Bronchial epithelial cell (primary cell): ENCODE measurements around the gene RD3L. TPM values are rescaled to one million over a fixed set of nuclear protein-coding genes. Genes with fewer than 3 reads are reported as not detected.
A peak's percentile ranks its signal among the peaks of the same experiment; 100 is the strongest.

Experiments used
- DNase-seq: peaks from one replicate; pipeline ENCODE4 v3.0.0-alpha.2; 2010; ENCODE audit warnings: low read depth
- FAIRE-seq: peaks from 2 replicates; lab custom pipeline; 2011; peaks lifted over from hg19 to GRCh38; lab: Jason Lieb, UNC
- H3K27me3 ChIP-seq: 2 replicates; pipeline ENCODE4 v1.5.1; 2011; ENCODE audit warnings: low read length; ENCODE audit not compliant: control insufficient read depth, insufficient read depth
- H3K36me3 ChIP-seq: 2 replicates; pipeline ENCODE4 v1.5.1; 2011; ENCODE audit warnings: low read length; ENCODE audit not compliant: control insufficient read depth, insufficient read depth
- H3K4me3 ChIP-seq: 2 replicates; pipeline ENCODE4 v1.5.1; 2011; ENCODE audit warnings: mild to moderate bottlenecking, low read depth, low read length, control low read depth
- total RNA-seq: library from RNA; depleted of rRNA; stranded (reverse); fragments of >200 nt; gene quantifications from 2 replicates; pipeline ENCODE4 v1.2.1, GENCODE V29; 2014
- TF ChIP-seq, protein P1 (sequence below): IDR thresholded peaks from 2 replicates; pipeline ENCODE4 v1.5.1; 2011; ENCODE audit warnings: mild to moderate bottlenecking, moderate library complexity, low read length, control low read depth, inconsistent platforms; ENCODE audit not compliant: insufficient read depth, severe bottlenecking

Gene RD3L
- total RNA-seq, 1 donor from 2014 or later = not detected

DNA sequence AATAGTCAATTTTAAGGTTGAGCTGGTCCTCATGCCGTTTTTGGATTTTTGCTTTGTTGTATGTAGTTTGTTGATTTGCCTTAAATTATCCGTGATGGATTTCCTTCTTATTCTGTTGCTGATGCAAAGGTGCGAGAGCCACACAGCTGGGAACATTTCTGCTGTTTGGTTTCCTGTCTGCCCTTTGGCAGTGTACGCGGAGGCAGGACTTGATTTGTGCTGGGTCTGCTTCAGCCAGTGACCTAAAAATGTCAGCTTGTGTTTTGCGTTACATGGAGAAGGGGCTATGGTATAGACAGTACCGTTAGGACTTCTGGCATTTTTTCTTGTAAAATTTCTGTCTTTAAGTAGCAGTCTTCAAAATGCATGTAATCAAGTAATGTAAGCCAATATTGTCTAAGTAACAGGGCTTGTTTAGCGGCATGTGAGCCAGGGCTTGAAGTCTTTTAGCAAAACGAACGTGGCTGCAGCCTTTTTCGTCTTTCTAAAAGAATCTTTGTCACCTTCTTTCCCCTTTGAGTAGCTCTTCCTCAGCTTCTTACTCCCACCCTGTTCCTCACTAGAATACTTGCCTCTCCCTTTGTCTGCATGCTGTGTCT, 18.2 kb upstream of the RD3L start:
- no peak for DNase-seq
- TF ChIP-seq, protein P1, sequence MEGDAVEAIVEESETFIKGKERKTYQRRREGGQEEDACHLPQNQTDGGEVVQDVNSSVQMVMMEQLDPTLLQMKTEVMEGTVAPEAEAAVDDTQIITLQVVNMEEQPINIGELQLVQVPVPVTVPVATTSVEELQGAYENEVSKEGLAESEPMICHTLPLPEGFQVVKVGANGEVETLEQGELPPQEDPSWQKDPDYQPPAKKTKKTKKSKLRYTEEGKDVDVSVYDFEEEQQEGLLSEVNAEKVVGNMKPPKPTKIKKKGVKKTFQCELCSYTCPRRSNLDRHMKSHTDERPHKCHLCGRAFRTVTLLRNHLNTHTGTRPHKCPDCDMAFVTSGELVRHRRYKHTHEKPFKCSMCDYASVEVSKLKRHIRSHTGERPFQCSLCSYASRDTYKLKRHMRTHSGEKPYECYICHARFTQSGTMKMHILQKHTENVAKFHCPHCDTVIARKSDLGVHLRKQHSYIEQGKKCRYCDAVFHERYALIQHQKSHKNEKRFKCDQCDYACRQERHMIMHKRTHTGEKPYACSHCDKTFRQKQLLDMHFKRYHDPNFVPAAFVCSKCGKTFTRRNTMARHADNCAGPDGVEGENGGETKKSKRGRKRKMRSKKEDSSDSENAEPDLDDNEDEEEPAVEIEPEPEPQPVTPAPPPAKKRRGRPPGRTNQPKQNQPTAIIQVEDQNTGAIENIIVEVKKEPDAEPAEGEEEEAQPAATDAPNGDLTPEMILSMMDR = no peak
- Histone ChIP-seq H3K36me3 (no peaks in the 10 kb centered on the region), H3K27me3 (no peaks in the 10 kb centered on the region), H3K4me3 (no peak overlapping the region)
- FAIRE-seq = peak; percentile 82

DNA sequence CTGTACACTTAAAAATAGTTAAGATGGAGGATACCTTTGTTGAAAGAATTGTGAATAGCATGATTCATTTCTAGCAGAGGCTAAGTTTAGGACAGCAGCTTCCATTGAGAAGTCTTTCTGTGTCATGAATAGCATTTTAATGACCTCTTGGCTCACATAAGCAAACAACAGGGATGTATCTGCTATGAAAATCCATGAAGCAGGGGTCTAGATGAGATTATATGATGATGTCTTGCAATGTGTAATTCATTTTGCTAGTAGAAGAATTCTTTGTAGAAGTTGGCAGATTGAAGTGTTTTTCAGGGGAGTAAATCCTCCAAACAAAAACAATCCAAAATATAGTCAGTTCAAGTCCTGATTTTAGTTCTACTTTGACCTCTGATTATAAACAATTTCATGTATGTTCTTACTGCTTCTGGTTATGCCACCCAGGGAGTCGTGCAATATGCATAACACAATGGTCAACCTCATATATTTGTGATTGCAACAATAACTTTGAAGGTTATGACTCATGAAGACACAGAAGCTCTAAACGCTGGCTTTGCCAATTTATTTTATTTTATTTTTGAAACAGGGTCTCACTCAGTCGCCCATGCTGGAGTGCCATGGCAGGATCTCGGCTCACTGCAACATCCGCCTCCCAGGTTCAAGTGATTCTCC, 6.9 kb upstream of the RD3L start:
- TF ChIP-seq, protein P1 = no peak
- DNase-seq = peak; percentile 15
- H3K36me3 ChIP-seq = no peaks in the 10 kb centered on the region
- no peak overlapping the region for H3K4me3 ChIP-seq
- FAIRE-seq = no peak
- no peaks in the 10 kb centered on the region for H3K27me3 ChIP-seq

DNA sequence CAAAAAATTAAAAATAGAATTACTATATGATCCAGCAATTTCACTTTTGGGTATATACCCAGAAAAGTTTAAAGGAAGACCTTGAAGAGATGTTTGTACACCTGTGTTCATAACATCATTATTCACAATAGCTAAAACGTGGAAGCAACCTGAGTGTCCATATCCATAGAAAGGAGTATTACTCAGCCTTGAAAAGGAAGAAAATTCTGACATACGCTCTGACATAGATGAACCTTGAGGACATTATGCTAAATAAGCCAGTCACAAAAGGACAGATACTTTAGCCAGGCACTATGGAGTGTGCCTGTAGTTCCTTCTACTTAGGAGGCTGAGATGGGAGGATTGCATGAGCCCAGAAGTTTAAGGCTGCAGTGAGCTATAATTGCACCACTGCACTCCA, 6.1 kb upstream of the RD3L start:
- FAIRE-seq (no peak), DNase-seq (no peak)
- Histone ChIP-seq H3K4me3 (no peak overlapping the region), H3K27me3 (no peaks in the 10 kb centered on the region), H3K36me3 (no peaks in the 10 kb centered on the region)
- TF ChIP-seq, protein P1 = no peak

DNA sequence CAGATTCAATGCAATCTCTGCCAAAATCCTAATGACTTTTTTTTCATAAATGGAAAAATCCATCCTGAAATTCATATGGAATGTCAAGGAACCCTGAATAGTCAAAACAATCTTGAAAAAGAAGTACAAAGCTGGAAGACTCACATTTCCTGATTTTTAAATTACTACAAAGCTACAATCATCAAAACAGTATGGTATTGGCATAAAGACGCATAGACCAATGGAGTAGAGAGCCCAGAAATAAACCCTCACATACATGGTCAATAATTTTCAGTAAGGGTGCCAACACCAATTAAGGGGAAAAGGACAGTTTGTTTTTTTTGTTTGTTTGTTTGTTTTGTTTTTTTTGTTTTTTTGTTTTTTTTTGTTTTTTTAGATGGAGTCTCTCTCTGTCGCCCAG, 4.6 kb upstream of the RD3L start:
- no peak for DNase-seq
- no peak for FAIRE-seq
- Histone ChIP-seq H3K27me3 (no peaks in the 10 kb centered on the region), H3K4me3 (no peak overlapping the region), H3K36me3 (no peaks in the 10 kb centered on the region)
- TF ChIP-seq, protein P1 = no peak

DNA sequence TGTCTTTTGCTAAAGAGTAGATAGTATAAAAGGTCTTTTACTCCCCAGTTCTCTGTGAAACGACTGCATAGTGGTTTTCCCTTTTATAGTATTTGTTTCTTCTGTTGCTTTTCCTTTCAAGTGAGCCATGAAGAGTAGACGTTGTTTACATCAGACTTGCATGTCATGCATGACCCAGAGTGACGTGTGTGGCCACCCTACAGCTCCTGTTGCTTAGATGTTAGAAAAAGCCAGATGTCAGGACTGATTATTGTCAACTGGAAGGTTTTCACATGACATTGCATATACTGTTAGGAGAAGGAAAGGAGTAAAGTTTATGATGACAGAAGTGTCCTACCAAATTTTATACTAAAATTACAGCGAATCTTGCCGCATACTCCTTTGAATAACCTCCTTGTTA, 1.3 kb upstream of the RD3L start:
- H3K27me3 ChIP-seq = no peaks in the 10 kb centered on the region
- DNase-seq (no peak), FAIRE-seq (no peak)
- TF ChIP-seq, protein P1 = no peak
- H3K4me3 ChIP-seq = no peak overlapping the region
- no peaks in the 10 kb centered on the region for H3K36me3 ChIP-seq

DNA sequence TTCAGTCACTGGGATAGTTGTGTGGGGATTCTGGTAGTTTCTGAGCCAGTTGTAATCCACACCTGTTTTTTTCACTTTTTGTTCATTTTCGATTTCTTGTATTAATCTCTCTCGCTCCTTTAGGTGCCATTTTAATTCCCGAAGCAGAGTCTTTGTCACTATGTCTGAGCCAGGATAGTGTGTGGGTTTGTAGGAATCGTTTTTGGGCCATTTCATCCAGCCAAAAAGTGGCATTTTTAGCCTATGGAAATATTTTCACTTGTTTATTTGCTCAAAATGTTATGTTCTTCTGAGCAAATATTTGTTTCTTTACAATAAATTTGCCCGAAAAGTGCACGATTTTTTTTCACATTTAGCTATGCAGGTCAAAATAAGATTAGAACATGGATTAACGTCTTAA, 867 bp downstream of the RD3L start:
- no peaks in the 10 kb centered on the region for H3K36me3 ChIP-seq
- no peak for DNase-seq
- TF ChIP-seq, protein P1 = no peak
- H3K4me3 ChIP-seq = no peak overlapping the region
- no peak for FAIRE-seq
- no peaks in the 10 kb centered on the region for H3K27me3 ChIP-seq
